GM21367 (cell line): ENCODE results near the gene OPN1MW2.
"Not testable (repeated sequence)": the region's sequence is repeated elsewhere in the genome, so short reads cannot be mapped to it uniquely, and the experiment has no call there.

Source experiments
- ATAC-seq: cut with Tn5 transposase; IDR thresholded peaks from one replicate; pipeline ENCODE4 v1.9.1; 2021; ENCODE audit not compliant: unreplicated experiment

OPN1MW2 gene

GRCh38 chrX:154219456-154219855 is at the start of gene OPN1MW2:
OPN1MW2 (plus strand) TSS chrX:154219756; CDS start chrX:154219816, 60 bp downstream.
- not testable (repeated sequence) for ATAC-seq

GRCh38 chrX:154172535-154172943 is 47.0 kb upstream of the OPN1MW2 start:
- ATAC-seq: not testable (repeated sequence)

DNA sequence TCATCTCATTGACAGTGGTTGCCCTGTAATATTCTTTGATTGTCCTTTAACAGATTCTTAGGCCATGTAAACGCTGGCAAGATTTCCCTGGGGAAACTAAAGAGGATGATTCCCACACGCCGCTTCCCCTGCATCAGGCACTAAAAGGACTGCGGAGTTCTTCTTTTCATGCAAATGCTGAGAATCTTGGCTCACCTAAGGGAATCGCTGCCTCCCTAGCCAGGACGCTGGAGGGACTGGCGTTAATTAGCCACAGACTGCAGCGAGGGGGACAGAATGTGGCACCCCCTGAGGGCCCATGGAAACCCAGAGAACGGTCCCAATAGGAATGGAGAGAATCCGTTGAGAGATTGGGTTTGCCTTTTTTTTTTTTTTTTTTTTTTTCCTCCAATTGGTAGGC is 45.2 kb upstream of the OPN1MW2 start:
- not testable (repeated sequence) for ATAC-seq

GRCh38 chrX:154182296-154182695 is 37.3 kb upstream of the OPN1MW2 start, which contains the start of gene OPN1MW:
OPN1MW (plus strand) TSS chrX:154182596; CDS start chrX:154182678, 82 bp downstream.
- ATAC-seq: not testable (repeated sequence)

GRCh38 chrX:154183794-154184193 is 35.8 kb upstream of the OPN1MW2 start:
- not testable (repeated sequence) for ATAC-seq

GRCh38 chrX:154192846-154193245 is 26.7 kb upstream of the OPN1MW2 start:
- ATAC-seq: not testable (repeated sequence)

DNA sequence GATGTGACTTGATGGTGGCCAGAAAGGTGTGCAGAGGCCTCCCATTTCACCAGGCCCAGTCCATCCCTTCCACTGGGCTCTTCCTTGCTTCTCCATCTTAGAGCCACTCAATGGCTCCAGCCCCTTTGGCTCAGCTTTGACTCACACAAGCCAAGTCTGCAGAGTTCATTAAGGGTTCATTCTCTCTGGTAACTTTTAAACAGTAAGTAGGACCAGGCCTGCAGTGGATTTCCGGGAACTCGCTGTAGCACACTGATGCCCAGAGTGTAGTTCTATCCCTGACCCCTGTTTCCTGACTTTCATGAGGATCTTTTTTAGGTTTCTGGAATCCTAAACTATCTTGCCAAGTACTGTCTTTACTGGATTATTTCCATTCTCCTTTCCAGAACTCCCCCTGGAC is 25.2 kb upstream of the OPN1MW2 start:
- ATAC-seq: not testable (repeated sequence)

DNA sequence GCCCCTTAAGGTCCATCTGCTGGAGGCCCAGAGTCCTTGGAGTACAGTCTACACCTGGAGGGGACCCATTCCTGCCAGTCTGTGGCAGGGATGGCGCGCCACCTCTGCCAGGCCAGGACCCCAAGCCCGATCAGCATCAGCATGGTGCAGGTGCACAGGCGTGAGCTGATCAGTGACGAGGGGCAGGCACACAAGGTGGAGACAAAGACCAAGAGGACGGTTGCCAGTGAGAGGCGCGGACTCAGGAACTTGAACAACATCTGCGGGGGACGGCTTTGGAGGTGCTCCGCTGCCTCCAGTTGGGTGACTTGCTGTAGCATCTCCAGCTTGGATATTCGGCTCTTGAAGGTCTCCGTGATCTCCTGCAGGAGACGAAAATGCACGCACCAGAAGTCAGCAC is 23.1 kb upstream of the OPN1MW2 start:
- ATAC-seq: not testable (repeated sequence)

DNA sequence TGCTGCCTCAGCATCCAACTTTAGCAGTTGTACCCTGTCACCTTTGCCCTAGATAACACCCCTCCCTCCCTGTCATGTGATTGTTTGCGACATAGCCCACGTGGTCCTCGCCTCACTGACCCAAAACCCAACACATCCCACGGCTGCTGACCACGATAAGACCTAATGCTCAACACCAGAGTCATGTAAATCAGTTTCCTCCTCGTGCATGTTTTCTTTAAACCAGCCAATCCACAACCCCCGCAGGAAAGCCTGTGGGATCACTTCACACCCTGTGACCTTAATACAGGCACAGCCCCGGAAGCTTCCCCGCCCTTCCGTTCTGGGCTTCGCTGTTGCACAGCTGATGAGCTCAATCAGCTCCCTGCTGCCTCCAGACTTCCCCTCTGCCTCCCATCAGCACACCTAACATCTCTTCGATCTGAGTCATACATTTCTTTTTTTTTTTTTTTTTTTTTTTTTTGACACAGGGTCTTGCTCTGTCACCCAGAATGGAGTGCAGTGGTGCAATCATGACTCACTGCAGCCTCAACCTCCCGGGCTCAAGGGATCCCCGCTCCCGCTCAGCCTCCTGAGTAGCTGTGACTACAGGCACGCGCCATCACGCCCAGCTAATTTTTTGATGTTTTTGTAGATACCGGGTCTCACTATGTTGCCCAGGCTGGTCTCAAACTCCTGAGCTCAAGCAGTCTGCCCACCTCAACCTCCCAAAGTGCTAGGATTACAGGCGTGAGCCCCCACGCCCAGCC is 9.7 kb upstream of the OPN1MW2 start:
- ATAC-seq: peak; percentile 73

DNA sequence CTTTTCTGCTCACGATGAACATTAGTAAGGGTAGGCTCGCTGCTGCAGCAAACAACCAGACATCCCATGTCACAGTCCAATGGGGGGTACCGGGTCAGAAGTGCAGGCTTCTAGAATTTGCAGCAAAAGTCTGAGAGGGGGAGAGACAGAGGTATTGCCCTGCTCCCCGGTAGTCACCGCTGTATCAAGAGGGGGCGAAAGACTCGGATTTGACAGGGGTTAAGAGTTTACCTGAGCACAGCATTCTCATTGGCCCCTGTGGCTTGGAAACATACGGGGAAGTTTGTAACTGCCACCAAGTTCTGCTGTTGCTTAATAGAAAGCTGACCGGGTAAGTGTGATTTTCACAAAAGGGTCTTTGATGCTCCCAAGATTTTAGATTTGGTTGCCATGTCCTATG is 8.5 kb upstream of the OPN1MW2 start:
- not testable (repeated sequence) for ATAC-seq

DNA sequence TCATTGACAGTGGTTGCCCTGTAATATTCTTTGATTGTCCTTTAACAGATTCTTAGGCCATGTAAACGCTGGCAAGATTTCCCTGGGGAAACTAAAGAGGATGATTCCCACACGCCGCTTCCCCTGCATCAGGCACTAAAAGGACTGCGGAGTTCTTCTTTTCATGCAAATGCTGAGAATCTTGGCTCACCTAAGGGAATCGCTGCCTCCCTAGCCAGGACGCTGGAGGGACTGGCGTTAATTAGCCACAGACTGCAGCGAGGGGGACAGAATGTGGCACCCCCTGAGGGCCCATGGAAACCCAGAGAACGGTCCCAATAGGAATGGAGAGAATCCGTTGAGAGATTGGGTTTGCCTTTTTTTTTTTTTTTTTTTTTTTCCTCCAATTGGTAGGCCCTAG is 8.1 kb upstream of the OPN1MW2 start:
- not testable (repeated sequence) for ATAC-seq

DNA sequence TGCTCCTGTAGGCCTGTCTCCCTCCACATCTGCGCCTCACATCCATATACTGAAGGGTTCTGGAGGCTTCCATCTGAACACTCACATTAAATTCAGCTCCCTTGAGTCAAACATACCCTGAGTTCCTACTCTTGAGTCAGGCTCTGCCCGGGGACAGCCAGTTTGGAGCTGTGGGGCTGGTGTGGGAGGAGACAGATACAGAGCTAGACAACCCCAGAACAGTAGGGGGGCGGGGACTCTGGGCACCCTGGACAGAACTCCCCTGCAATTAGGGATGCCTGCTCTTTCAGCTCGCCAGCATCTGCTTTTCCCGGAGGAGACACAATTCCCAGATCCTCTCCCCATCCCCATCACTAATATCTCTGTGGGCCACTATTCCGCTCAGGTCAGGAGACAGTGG is 5.7 kb downstream of the OPN1MW2 start:
- ATAC-seq: not testable (repeated sequence)

- not testable (repeated sequence) for ATAC-seq
Observed at GRCh38 chrX:154226706-154227105, 7.2 kb downstream of the OPN1MW2 start.

GRCh38 chrX:154231443-154231842 is 11.9 kb downstream of the OPN1MW2 start:
- not testable (repeated sequence) for ATAC-seq

DNA sequence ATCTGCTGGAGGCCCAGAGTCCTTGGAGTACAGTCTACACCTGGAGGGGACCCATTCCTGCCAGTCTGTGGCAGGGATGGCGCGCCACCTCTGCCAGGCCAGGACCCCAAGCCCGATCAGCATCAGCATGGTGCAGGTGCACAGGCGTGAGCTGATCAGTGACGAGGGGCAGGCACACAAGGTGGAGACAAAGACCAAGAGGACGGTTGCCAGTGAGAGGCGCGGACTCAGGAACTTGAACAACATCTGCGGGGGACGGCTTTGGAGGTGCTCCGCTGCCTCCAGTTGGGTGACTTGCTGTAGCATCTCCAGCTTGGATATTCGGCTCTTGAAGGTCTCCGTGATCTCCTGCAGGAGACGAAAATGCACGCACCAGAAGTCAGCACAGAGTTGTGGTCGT is 14.1 kb downstream of the OPN1MW2 start:
- ATAC-seq: not testable (repeated sequence)

DNA sequence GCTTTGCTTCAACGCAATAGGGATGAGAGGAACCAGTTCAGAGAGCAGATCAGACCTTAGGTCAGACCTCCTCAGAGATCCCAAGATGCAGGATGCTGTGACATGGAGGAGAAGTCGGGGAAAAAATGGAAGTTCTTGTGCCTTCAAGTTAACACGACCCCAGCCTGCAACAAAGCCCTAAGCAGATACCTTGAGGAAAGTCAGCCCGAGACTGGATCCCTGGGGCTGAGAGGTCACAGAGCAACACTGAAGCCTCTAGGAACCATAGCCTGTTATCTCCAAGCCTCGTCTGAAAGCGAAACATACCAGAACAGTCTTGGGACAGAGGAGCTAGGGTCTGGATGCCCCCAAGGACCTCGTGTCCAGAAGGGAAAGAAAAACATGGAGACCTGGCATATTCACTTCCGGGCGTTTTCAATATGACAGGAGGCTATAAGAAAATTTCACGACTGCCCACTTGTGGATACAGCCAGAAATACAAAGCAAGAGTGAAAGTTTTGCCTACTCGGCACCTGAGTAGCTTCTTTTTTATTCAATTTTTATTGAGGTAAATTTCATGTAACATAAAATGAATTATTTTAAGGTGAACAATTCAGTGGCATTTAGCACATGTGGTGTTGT is 19.5 kb downstream of the OPN1MW2 start:
- not testable (repeated sequence) for ATAC-seq

- ATAC-seq: not testable (repeated sequence)
Observed at GRCh38 chrX:154239982-154240503, 20.5 kb downstream of the OPN1MW2 start.

DNA sequence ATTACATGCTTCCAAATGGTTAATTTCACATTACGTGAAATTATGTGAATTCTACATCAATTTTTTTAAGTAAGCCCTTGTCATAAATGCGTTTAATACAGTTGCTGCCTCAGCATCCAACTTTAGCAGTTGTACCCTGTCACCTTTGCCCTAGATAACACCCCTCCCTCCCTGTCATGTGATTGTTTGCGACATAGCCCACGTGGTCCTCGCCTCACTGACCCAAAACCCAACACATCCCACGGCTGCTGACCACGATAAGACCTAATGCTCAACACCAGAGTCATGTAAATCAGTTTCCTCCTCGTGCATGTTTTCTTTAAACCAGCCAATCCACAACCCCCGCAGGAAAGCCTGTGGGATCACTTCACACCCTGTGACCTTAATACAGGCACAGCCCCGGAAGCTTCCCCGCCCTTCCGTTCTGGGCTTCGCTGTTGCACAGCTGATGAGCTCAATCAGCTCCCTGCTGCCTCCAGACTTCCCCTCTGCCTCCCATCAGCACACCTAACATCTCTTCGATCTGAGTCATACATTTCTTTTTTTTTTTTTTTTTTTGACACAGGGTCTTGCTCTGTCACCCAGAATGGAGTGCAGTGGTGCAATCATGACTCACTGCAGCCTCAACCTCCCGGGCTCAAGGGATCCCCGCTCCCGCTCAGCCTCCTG is 28.0 kb downstream of the OPN1MW2 start:
- peak; percentile 70 for ATAC-seq

GRCh38 chrX:154248076-154248475 is 28.5 kb downstream of the OPN1MW2 start:
- not testable (repeated sequence) for ATAC-seq

- ATAC-seq: not testable (repeated sequence)
Observed at GRCh38 chrX:154257282-154257681, 37.7 kb downstream of the OPN1MW2 start, which contains the start of gene OPN1MW3. OPN1MW3 (plus strand) TSS chrX:154257582; CDS start chrX:154257620, 38 bp downstream.

DNA sequence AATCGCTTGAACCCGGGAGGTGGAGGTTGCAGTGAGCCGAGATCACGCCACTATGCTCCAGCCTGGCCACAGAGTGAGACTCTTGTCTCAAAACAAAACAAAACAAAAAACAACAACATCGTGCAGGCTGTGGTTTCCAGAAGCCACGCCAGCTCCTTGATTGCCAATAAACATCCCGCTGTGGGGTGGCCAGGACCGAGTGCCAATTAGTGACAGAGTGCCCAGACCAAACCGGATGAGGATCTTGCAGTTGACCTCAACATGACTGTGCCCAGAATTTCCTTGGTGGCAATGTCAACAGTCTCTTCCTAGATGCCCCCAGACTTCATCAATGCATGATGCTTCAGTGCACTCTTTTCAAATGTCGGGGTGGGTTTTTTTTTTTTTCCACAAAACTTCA is 39.2 kb downstream of the OPN1MW2 start:
- not testable (repeated sequence) for ATAC-seq
